H1 (cell line): Measurements from ENCODE around the gene RBBP8. TPM values are rescaled to one million over a fixed set of nuclear protein-coding genes. Genes with fewer than 3 reads are reported as not detected.
A peak's percentile ranks its signal among the peaks of the same experiment; 100 is the strongest.

Experiments
- CTCF ChIA-PET: fragments of 300-600 bp; sonication (Branson Sonifier 250); formaldehyde crosslinking; loops from one replicate; lab custom pipeline; 2021; ENCODE audit not compliant: partially characterized antibody; lab: Charles Lee
- POLR2A ChIA-PET: fragments of 300-600 bp; sonication (Branson Sonifier 250); formaldehyde crosslinking; loops from one replicate; lab custom pipeline; 2021; ENCODE audit warnings: inconsistent platforms; ENCODE audit not compliant: partially characterized antibody; lab: Charles Lee
- DNase-seq, 2 experiments: peaks; one replicate each; pipeline versions ENCODE4 v3.0.0 to v3.0.0-alpha.2; 2010 to 2022; ENCODE audit warnings: low spot score in 2 of 2, low read depth in 1 of 2, mixed read lengths in 1 of 2
- FAIRE-seq: peaks from 2 replicates; lab custom pipeline; 2011; peaks lifted over from hg19 to GRCh38; lab: Jason Lieb, UNC
- H2AFZ ChIP-seq: 2 replicates; pipeline ENCODE4 v1.8.1; 2012; ENCODE audit warnings: low read length, inconsistent platforms
- H2AK5ac ChIP-seq: 2 replicates; pipeline ENCODE4 v1.6.1; 2013; ENCODE audit warnings: low read depth, low read length
- H2BK120ac ChIP-seq: replicated peaks from 2 replicates; pipeline ENCODE3; 2013; ENCODE audit warnings: low read depth, low read length, inconsistent platforms
- H2BK12ac ChIP-seq: 2 replicates; pipeline ENCODE4 v1.6.1; 2013; ENCODE audit warnings: low read depth, low read length
- H2BK15ac ChIP-seq: 2 replicates; pipeline ENCODE4 v1.6.1; 2013; ENCODE audit warnings: low read length
- H2BK20ac ChIP-seq: 2 replicates; pipeline ENCODE4 v1.6.1; 2013; ENCODE audit warnings: low read length
- H2BK5ac ChIP-seq: 2 replicates; pipeline ENCODE4 v1.6.1; 2013; ENCODE audit warnings: low read depth, low read length
- H3K14ac ChIP-seq: 2 replicates; pipeline ENCODE4 v1.6.1; 2013; ENCODE audit warnings: inconsistent platforms; ENCODE audit not compliant: insufficient read length
- H3K18ac ChIP-seq: 2 replicates; pipeline ENCODE4 v1.6.1; 2013; ENCODE audit warnings: low read length; ENCODE audit errors: extremely low read depth
- H3K23ac ChIP-seq: 2 replicates; pipeline ENCODE4 v1.6.1; 2013; ENCODE audit warnings: inconsistent platforms; ENCODE audit not compliant: insufficient read length
- H3K23me2 ChIP-seq: 2 replicates; pipeline ENCODE4 v1.6.1; 2013; ENCODE audit warnings: low read depth, low read length
- H3K27ac ChIP-seq: 2 replicates; pipeline ENCODE4 v1.6.1; 2011; ENCODE audit warnings: low read depth, low read length, inconsistent platforms
- H3K27me3 ChIP-seq, 4 experiments: replicated peaks in 1 of 4; 1 replicate in 1 of 4; 2 replicates in 3 of 4; pipeline versions ENCODE4 v1.6.1 to v1.8.1; 2011 to 2013; ENCODE audit warnings: low read length in 3 of 4, mild to moderate bottlenecking in 3 of 4, inconsistent platforms in 2 of 4, mixed read lengths in 2 of 4, moderate library complexity in 1 of 4; ENCODE audit not compliant: control insufficient read depth in 3 of 4, insufficient read depth in 3 of 4; ENCODE audit errors: extremely low read depth in 1 of 4
- H3K36me3 ChIP-seq, 4 experiments: 2 replicates each; pipeline versions ENCODE4 v1.6.1 to v1.8.1; 2011 to 2013; ENCODE audit warnings: mild to moderate bottlenecking in 4 of 4, low read length in 3 of 4, moderate library complexity in 2 of 4, control low read depth in 1 of 4, inconsistent platforms in 1 of 4; ENCODE audit not compliant: insufficient read depth in 4 of 4, control insufficient read depth in 2 of 4
- H3K4ac ChIP-seq: replicated peaks from 2 replicates; pipeline ENCODE3; 2013; ENCODE audit warnings: low read length, low read depth, mixed read lengths, inconsistent platforms; ENCODE audit not compliant: insufficient read length
- H3K4me1 ChIP-seq, 4 experiments: replicated peaks in 1 of 4; 1 replicate in 1 of 4; 2 replicates in 3 of 4; pipeline versions ENCODE4 v1.6.1 to v1.8.1; 2011 to 2013; ENCODE audit warnings: low read length in 3 of 4, inconsistent platforms in 2 of 4, mixed read lengths in 1 of 4; ENCODE audit not compliant: insufficient read depth in 4 of 4, control insufficient read depth in 3 of 4
- H3K4me2 ChIP-seq, 2 experiments: 2 replicates each; pipeline versions ENCODE4 v1.6.1 to v1.8.1; 2011 to 2013; ENCODE audit warnings: low read depth in 2 of 2, low read length in 2 of 2, control low read depth in 1 of 2, inconsistent platforms in 1 of 2, mild to moderate bottlenecking in 1 of 2; ENCODE audit not compliant: insufficient read depth in 1 of 2
- H3K4me3 ChIP-seq, 4 experiments: fragments of 200-600, 300-600 bp in 1 of 4; sonication (generic), shearing (Covaris generic), sonication (Bioruptor Twin) in 1 of 4; 2 replicates each; pipeline versions ENCODE4 v1.5.1 to v1.8.1; 2011 to 2016; ENCODE audit warnings: low read length in 4 of 4, low read depth in 3 of 4, control low read depth in 2 of 4, inconsistent platforms in 2 of 4, mild to moderate bottlenecking in 2 of 4, mixed read lengths in 1 of 4, moderate library complexity in 1 of 4; ENCODE audit not compliant: insufficient read depth in 2 of 4; ENCODE audit errors: extremely low read depth in 1 of 4
- H3K56ac ChIP-seq: replicated peaks from 2 replicates; pipeline ENCODE3; 2013; ENCODE audit warnings: low read depth, mild to moderate bottlenecking, mixed read lengths, low read length, inconsistent platforms; ENCODE audit not compliant: insufficient read length
- H3K79me1 ChIP-seq: 2 replicates; pipeline ENCODE4 v1.6.1; 2013; ENCODE audit warnings: low read depth, low read length, control low read depth
- H3K79me2 ChIP-seq, 2 experiments: 2 replicates each; pipeline versions ENCODE4 v1.6.1 to v1.8.1; 2012 to 2013; ENCODE audit warnings: low read length in 2 of 2, mild to moderate bottlenecking in 2 of 2, inconsistent platforms in 1 of 2; ENCODE audit not compliant: insufficient read depth in 2 of 2, control insufficient read depth in 1 of 2
- H3K9ac ChIP-seq, 4 experiments: replicated peaks in 1 of 4; 1 replicate in 1 of 4; 2 replicates in 3 of 4; pipeline versions ENCODE4 v1.6.1 to v1.8.1; 2011 to 2013; ENCODE audit warnings: low read depth in 3 of 4, low read length in 3 of 4, control low read depth in 2 of 4, mild to moderate bottlenecking in 2 of 4, moderate library complexity in 2 of 4, inconsistent platforms in 1 of 4; ENCODE audit errors: extremely low read depth in 1 of 4
- H3K9me3 ChIP-seq, 2 experiments: 2 replicates each; pipeline versions ENCODE4 v1.6.1 to v1.8.1; 2012 to 2013; ENCODE audit warnings: mild to moderate bottlenecking in 2 of 2, moderate library complexity in 2 of 2, control low read depth in 1 of 2, inconsistent platforms in 1 of 2, low read depth in 1 of 2, low read length in 1 of 2, mixed read lengths in 1 of 2; ENCODE audit not compliant: insufficient read depth in 2 of 2
- H4K20me1 ChIP-seq, 2 experiments: replicated peaks in 1 of 2; 2 replicates each; pipeline versions ENCODE3 to v1.8.1; 2011 to 2013; ENCODE audit warnings: inconsistent platforms in 2 of 2, low read length in 2 of 2, mild to moderate bottlenecking in 1 of 2; ENCODE audit not compliant: insufficient read depth in 2 of 2, control insufficient read depth in 1 of 2
- H4K5ac ChIP-seq: 2 replicates; pipeline ENCODE4 v1.6.1; 2013; ENCODE audit warnings: low read length, low read depth, mixed read lengths, inconsistent platforms; ENCODE audit not compliant: insufficient read length
- H4K8ac ChIP-seq: 2 replicates; pipeline ENCODE4 v1.8.0; 2013; ENCODE audit warnings: mild to moderate bottlenecking, moderate library complexity, low read length, inconsistent platforms; ENCODE audit not compliant: insufficient read depth; ENCODE audit errors: extremely low read depth
- H4K91ac ChIP-seq: replicated peaks from 2 replicates; pipeline ENCODE3; 2013; ENCODE audit warnings: low read length, mixed read lengths, inconsistent platforms; ENCODE audit not compliant: insufficient read length
- ASH2L ChIP-seq: fragments of 200-600, 300-600 bp; sonication (generic); IDR thresholded peaks from one replicate; pipeline ENCODE4 v1.7.1; 2017; ENCODE audit warnings: low read length
- HDAC2 ChIP-seq, 2 experiments: fragments of 300-600 bp in 1 of 2; sonication (generic) in 1 of 2; IDR thresholded peaks; 2 replicates each; pipeline ENCODE4 v1.6.1; 2011 to 2012; ENCODE audit warnings: low read depth in 2 of 2, low read length in 2 of 2, mild to moderate bottlenecking in 2 of 2, moderate library complexity in 2 of 2, borderline replicate concordance in 1 of 2, inconsistent platforms in 1 of 2
- KDM1A ChIP-seq: fragments of 200-600, 300-600 bp; sonication (generic); IDR thresholded peaks from 2 replicates; pipeline ENCODE4 v1.7.1; 2016; ENCODE audit warnings: mild to moderate bottlenecking, low read length, borderline replicate concordance
- SAP30 ChIP-seq: fragments of 300-600 bp; sonication (generic); IDR thresholded peaks from 2 replicates; pipeline ENCODE4 v1.7.1; 2012; ENCODE audit warnings: low read length, moderate library complexity, mild to moderate bottlenecking, inconsistent platforms; ENCODE audit not compliant: insufficient read depth, insufficient replicate concordance
- SRF ChIP-seq: IDR thresholded peaks from 2 replicates; pipeline ENCODE4 v1.6.1; 2011; ENCODE audit warnings: mild to moderate bottlenecking, low read depth, low read length, moderate library complexity
- WGBS, 2 experiments: shearing (Covaris generic) in 1 of 2; methylation state at CpG; one replicate each; pipeline versions ENCODE4 v1.1.6 to v1.1.7; 2013 to 2015; ENCODE audit warnings: low lambda C conversion rate in 2 of 2, mixed read lengths in 2 of 2, inconsistent platforms in 1 of 2, low coverage in 1 of 2, missing lambda C conversion rate in 1 of 2; ENCODE audit not compliant: insufficient replicate concordance in 2 of 2, insufficient coverage in 1 of 2, insufficient read length in 1 of 2; ENCODE audit errors: extremely low coverage in 1 of 2, missing lambda C conversion rate in 1 of 2; 5-methylcytosine and 5-hydroxymethylcytosine counted together
- polyA plus RNA-seq, 7 experiments: library from polyadenylated mRNA; depleted of rRNA in 3 of 7; stranded (reverse) in 5 of 7; unstranded in 2 of 7; fragments of >200 nt in 5 of 7; fragments of 200-250 nt in 2 of 7; gene quantifications; 1 replicate in 5 of 7; 2 replicates in 1 of 7; 4 replicates in 1 of 7; pipeline versions ENCODE4 v1.2.1 to v1.2.3, GENCODE V29; 2011 to 2013; ENCODE audit warnings: missing spikeins in 2 of 7, mixed read lengths in 2 of 7
- total RNA-seq: library from RNA; stranded (reverse); fragmentation: NEBNext Ultra II Directional; extraction: Animal tissue kit (Norgen Biotek cat#: 25700); gene quantifications from 2 replicates; pipeline ENCODE4 v1.2.1, GENCODE V29; 2021

RBBP8 gene
- total and polyA plus RNA-seq, 2 of the 8 experiments (the other 6 are each of a cell fraction or from before 2014, with no cell fraction given): 16.1 to 65.8 TPM

- Histone ChIP-seq H3K14ac (peak overlapping the region; percentile 68), H2AFZ (peak overlapping the region; percentile 99), H3K23me2 (peaks cover 6% of the 10 kb centered on the region), H4K20me1 (no peaks in the 10 kb centered on the region), H3K56ac (peak overlapping the region; percentile 84), H3K9ac (peak overlapping the region; percentile 78 to 93 (median 90)), H2BK20ac (no peak overlapping the region), H4K5ac (peak overlapping the region; percentile 34), H4K8ac (peak overlapping the region; percentile 99; the same call in 1 of the 2 replicates), H3K9me3 (no peaks in the 10 kb centered on the region), H3K79me1 (no peaks in the 10 kb centered on the region; the same call in 1 of the 2 replicates), H4K91ac (peak overlapping the region; percentile 80), H2BK15ac (no peak overlapping the region), H3K36me3 (peaks cover 0 to 16% (median 5%) of the 10 kb centered on the region in 4 experiments; a peak in 4 of 8 replicates), H3K27ac (peak overlapping the region; percentile 86; the same call in 1 of the 2 replicates), H3K23ac (peak overlapping the region; percentile 28), H3K4ac (no peak overlapping the region), H2AK5ac (no peak overlapping the region), H3K79me2 (peaks cover 0 to 31% of the 10 kb centered on the region in 2 experiments; a peak in 3 of 4 replicates), H3K4me2 (peak overlapping the region; percentile 92), H3K4me3 (peak overlapping the region; percentile 54 to 90 (median 84)), H2BK5ac (peak overlapping the region; percentile 26; the same call in 1 of the 2 replicates), H3K18ac (peak overlapping the region; percentile 57), H2BK12ac (no peak overlapping the region), H3K27me3 (no peaks in the 10 kb centered on the region), H2BK120ac (no peak overlapping the region), H3K4me1 (peaks cover 0 to 2% (median 0%) of the 10 kb centered on the region in 4 experiments; a peak in 1 of 7 replicates)
- 4% methylated on average over 17 of the region's 17 CpGs; no CpG with 5 or more reads in 1 of the 2 experiments for WGBS, 2 experiments
- POLR2A ChIA-PET: interaction anchor here (0.6 to 1.6 kb wide), 14 partner anchors 9 to 119 kb away, joined by 3 to 16 read pairs (median 4); no protein-coding TSS in a partner anchor
- FAIRE-seq (no peak), DNase-seq (no peak)
- CTCF ChIA-PET: interaction anchor here (0.7 kb wide), 2 partner anchors 14 to 24 kb away, joined by 3 to 4 read pairs; no protein-coding TSS in a partner anchor
- TF ChIP-seq SRF (no peak), HDAC2 (IDR thresholded peaks at IDR 0.05; ENCODE audit: borderline replicate concordance in 1 of 2, low read depth in 2 of 2, low read length in 2 of 2) (no peak), SAP30 (peak; percentile 41), KDM1A (no peak), ASH2L (peak; percentile 28)
These were observed 283 bp upstream of the RBBP8 start for GRCh38 chr18:22932885-22933205.
